GM19395 (cell line): ENCODE data around the gene LARP4B.

Source experiments
- ATAC-seq: cut with Tn5 transposase; IDR thresholded peaks from one replicate; pipeline ENCODE4 v1.9.1; 2021; ENCODE audit warnings: mild to moderate bottlenecking, moderate library complexity; ENCODE audit not compliant: unreplicated experiment

Gene LARP4B

GRCh38 chr10:839550-840205 lies 91.8 kb downstream of the LARP4B start:
- ATAC-seq = no peak

- ATAC-seq = no peak
Observed at GRCh38 chr10:836782-837181, 94.7 kb downstream of the LARP4B start.

- no peak for ATAC-seq
Observed at GRCh38 chr10:834493-834892, 97.0 kb downstream of the LARP4B start.

- no peak for ATAC-seq
Observed at GRCh38 chr10:829241-829640, 102.3 kb downstream of the LARP4B start.

- no peak for ATAC-seq
Observed at GRCh38 chr10:828191-828590, 103.3 kb downstream of the LARP4B start.

GRCh38 chr10:824946-825345 lies 106.6 kb downstream of the LARP4B start:
- no peak for ATAC-seq

GRCh38 chr10:824497-824896 lies 107.0 kb downstream of the LARP4B start:
- no peak for ATAC-seq

GRCh38 chr10:822661-823367 lies 108.7 kb downstream of the LARP4B start:
- peak; percentile 53 for ATAC-seq

- no peak for ATAC-seq
Observed at GRCh38 chr10:822197-822596, 109.3 kb downstream of the LARP4B start.

GRCh38 chr10:821322-821721 lies 110.2 kb downstream of the LARP4B start:
- no peak for ATAC-seq

- ATAC-seq = no peak
Observed at GRCh38 chr10:819816-820215, 111.7 kb downstream of the LARP4B start.

- no peak for ATAC-seq
Observed at GRCh38 chr10:819326-819725, 112.2 kb downstream of the LARP4B start.

GRCh38 chr10:818526-819220 lies 112.8 kb downstream of the LARP4B start:
- peak; percentile 37 for ATAC-seq

GRCh38 chr10:818010-818409 lies 113.5 kb downstream of the LARP4B start:
- no peak for ATAC-seq

- no peak for ATAC-seq
Observed at GRCh38 chr10:817371-817770, 114.1 kb downstream of the LARP4B start.

- ATAC-seq = no peak
Observed at GRCh38 chr10:816958-817357, 114.5 kb downstream of the LARP4B start.

GRCh38 chr10:816091-816477 lies 115.4 kb downstream of the LARP4B start:
- no peak for ATAC-seq

GRCh38 chr10:815338-816090 lies 116.0 kb downstream of the LARP4B start:
- ATAC-seq = no peak

- ATAC-seq = no peak
Observed at GRCh38 chr10:814536-815302, 116.8 kb downstream of the LARP4B start.

- no peak for ATAC-seq
Observed at GRCh38 chr10:813286-813685, 118.2 kb downstream of the LARP4B start.

- no peak for ATAC-seq
Observed at GRCh38 chr10:812787-813186, 118.7 kb downstream of the LARP4B start.
